ENCODE results near the gene PTPRN.

GRCh38 chr2:219358170-219359075 lies 49.2 kb upstream of the PTPRN start:
- TF ChIP-seq POLR2A (IDR thresholded peaks at IDR 0.05; ENCODE audit: low read depth, low read length): no peak
- TF ChIP-seq BHLHE40 (IDR thresholded peaks at IDR 0.05; ENCODE audit: low read depth, low read length): no peak
- TF ChIP-seq, protein P1, sequence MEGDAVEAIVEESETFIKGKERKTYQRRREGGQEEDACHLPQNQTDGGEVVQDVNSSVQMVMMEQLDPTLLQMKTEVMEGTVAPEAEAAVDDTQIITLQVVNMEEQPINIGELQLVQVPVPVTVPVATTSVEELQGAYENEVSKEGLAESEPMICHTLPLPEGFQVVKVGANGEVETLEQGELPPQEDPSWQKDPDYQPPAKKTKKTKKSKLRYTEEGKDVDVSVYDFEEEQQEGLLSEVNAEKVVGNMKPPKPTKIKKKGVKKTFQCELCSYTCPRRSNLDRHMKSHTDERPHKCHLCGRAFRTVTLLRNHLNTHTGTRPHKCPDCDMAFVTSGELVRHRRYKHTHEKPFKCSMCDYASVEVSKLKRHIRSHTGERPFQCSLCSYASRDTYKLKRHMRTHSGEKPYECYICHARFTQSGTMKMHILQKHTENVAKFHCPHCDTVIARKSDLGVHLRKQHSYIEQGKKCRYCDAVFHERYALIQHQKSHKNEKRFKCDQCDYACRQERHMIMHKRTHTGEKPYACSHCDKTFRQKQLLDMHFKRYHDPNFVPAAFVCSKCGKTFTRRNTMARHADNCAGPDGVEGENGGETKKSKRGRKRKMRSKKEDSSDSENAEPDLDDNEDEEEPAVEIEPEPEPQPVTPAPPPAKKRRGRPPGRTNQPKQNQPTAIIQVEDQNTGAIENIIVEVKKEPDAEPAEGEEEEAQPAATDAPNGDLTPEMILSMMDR (conservative IDR thresholded peaks at IDR 0.05; ENCODE audit: low read depth, low read length): no peak
- no peak for TF ChIP-seq RAD21 (IDR thresholded peaks at IDR 0.05; ENCODE audit: low read length)
- no peak for TF ChIP-seq MAFK (IDR thresholded peaks at IDR 0.05; ENCODE audit: low read depth, low read length)
- TF ChIP-seq, protein P2, sequence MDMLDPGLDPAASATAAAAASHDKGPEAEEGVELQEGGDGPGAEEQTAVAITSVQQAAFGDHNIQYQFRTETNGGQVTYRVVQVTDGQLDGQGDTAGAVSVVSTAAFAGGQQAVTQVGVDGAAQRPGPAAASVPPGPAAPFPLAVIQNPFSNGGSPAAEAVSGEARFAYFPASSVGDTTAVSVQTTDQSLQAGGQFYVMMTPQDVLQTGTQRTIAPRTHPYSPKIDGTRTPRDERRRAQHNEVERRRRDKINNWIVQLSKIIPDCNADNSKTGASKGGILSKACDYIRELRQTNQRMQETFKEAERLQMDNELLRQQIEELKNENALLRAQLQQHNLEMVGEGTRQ (IDR thresholded peaks at IDR 0.05; ENCODE audit: low read depth, low read length): no peak
- TF ChIP-seq CHD1 (IDR thresholded peaks at IDR 0.05; ENCODE audit: low read depth, low read length): no peak
- no peak for TF ChIP-seq SMC3 (IDR thresholded peaks at IDR 0.05; ENCODE audit: low read depth, low read length)
- no peak for TF ChIP-seq NFE2L2 (IDR thresholded peaks at IDR 0.05; ENCODE audit: low read depth, low read length)
- TF ChIP-seq, protein P3, sequence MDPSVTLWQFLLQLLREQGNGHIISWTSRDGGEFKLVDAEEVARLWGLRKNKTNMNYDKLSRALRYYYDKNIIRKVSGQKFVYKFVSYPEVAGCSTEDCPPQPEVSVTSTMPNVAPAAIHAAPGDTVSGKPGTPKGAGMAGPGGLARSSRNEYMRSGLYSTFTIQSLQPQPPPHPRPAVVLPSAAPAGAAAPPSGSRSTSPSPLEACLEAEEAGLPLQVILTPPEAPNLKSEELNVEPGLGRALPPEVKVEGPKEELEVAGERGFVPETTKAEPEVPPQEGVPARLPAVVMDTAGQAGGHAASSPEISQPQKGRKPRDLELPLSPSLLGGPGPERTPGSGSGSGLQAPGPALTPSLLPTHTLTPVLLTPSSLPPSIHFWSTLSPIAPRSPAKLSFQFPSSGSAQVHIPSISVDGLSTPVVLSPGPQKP (IDR thresholded peaks at IDR 0.05; ENCODE audit: borderline replicate concordance, low read depth, low read length): no peak
- TF ChIP-seq MAZ (IDR thresholded peaks at IDR 0.05; ENCODE audit: borderline replicate concordance, low read depth, low read length): no peak
- no peak for TF ChIP-seq CEBPB (IDR thresholded peaks at IDR 0.05; ENCODE audit: low read depth, low read length)
- TF ChIP-seq MXI1 (IDR thresholded peaks at IDR 0.05; ENCODE audit: borderline replicate concordance, low read depth, low read length): no peak
- no peak for TF ChIP-seq RFX5 (IDR thresholded peaks at IDR 0.05; ENCODE audit: low read depth, low read length)
